Adrenal gland (tissue), 12 donors: ENCODE data around the gene PLGRKT. TPM values are rescaled to one million over a fixed set of nuclear protein-coding genes. Genes with fewer than 3 reads are reported as not detected.

Source experiments
- DNase-seq, 7 donors: peaks; one replicate each; pipeline ENCODE4 v3.0.0-alpha.2; 2019 to 2020
- H3K27ac ChIP-seq, 5 donors: fragments of 200-600 bp; sonication (generic) in 4 of 5; 1 replicate in 3 of 5; 2 replicates in 2 of 5; pipeline versions ENCODE4 v1.5.1 to v1.8.0; 2016 to 2020; ENCODE audit warnings: mild to moderate bottlenecking in 1 of 5
- H3K27me3 ChIP-seq: fragments of 200-600 bp; 2 replicates; pipeline ENCODE4 v1.8.0; 2021
- H3K36me3 ChIP-seq, 2 donors: fragments of 200-600 bp; replicated peaks in 1 of 2; 1 replicate in 1 of 2; 2 replicates in 1 of 2; pipeline versions ENCODE4 v1.5.1 to v1.8.0; 2018 to 2022
- H3K4me1 ChIP-seq, 2 donors: fragments of 200-600 bp; replicated peaks in 1 of 2; 1 replicate in 1 of 2; 2 replicates in 1 of 2; pipeline versions ENCODE4 v1.5.1 to v1.8.0; 2018 to 2021
- H3K4me3 ChIP-seq, 4 donors: fragments of 200-600 bp; sonication (generic) in 3 of 4; one replicate each; pipeline ENCODE4 v1.5.1; 2016 to 2018
- H3K9me3 ChIP-seq, 3 donors: fragments of 200-600 bp; sonication (generic) in 1 of 3; replicated peaks in 1 of 3; 1 replicate in 2 of 3; 2 replicates in 1 of 3; pipeline versions ENCODE4 v1.5.1 to v1.8.0; 2016 to 2021
- CTCF ChIP-seq, 6 experiments: fragments of 450-650 bp in 4 of 6; fragments of 200-600 bp in 2 of 6; sonication (generic) in 1 of 6; IDR thresholded peaks; 1 replicate in 5 of 6; 2 replicates in 1 of 6; pipeline versions ENCODE4 v1.5.1 to v1.8.0; 2016 to 2021; ENCODE audit warnings: antibody characterized with exemption in 6 of 6, mild to moderate bottlenecking in 2 of 6, moderate library complexity in 1 of 6
- POLR2A ChIP-seq, 2 donors: fragments of 450-650 bp; IDR thresholded peaks; one replicate each; pipeline ENCODE4 v1.6.1; 2017; ENCODE audit warnings: antibody characterized with exemption in 2 of 2, mild to moderate bottlenecking in 2 of 2, moderate library complexity in 1 of 2
- WGBS, 4 donors: extraction: QIAGEN DNeasy Blood & Tissue Kit in 2 of 4; methylation state at CpG; one replicate each; pipeline versions ENCODE4 v1.1.5 to v1.1.7; 2013 to 2017; 5-methylcytosine and 5-hydroxymethylcytosine counted together
- intact Hi-C, 2 donors: fragments of 100-400 bp; cut with DNase I; formaldehyde crosslinking; loops; one replicate each; pipeline versions ENCODE4 v1.14.1 to v1.15.0; 2022 to 2023
- polyA plus RNA-seq, 3 donors: library from polyadenylated mRNA; stranded (reverse); fragments of 200-250 nt in 2 of 3; fragments of 350-450 nt in 1 of 3; fragmentation: Illumina TruSeq in 1 of 3; extraction: RNeasy Lipid Tissue Mini Kit (QIAGEN cat#74804) in 1 of 3; gene quantifications; one replicate each; pipeline ENCODE4 v1.2.3, GENCODE V29; 2013 to 2014
- total RNA-seq, 9 donors: library from RNA; depleted of rRNA in 4 of 9; stranded (reverse); fragments of >200 nt in 4 of 9; fragments of 120-200 nt in 1 of 9; fragmentation: NEBNext Ultra II Directional in 1 of 9; extraction: Animal tissue kit (Norgen Biotek cat#: 25700) in 1 of 9; gene quantifications; one replicate each; pipeline versions ENCODE4 v1.1.0 to v1.2.4, GENCODE V29; 2013 to 2023
- donor health status: healthy with polysubstance abuse.
- donor health status: Bipolar disorder and iron deficiency.
- donor health status: DM: yes; HTN: yes; CAD: no.
- donor health status: DM: no; HTN: no; CAD: no.
- donor health status: DM: no; HTN: no; CAD: no.
- donor health status: DM: yes; HTN: yes; CAD: no.

The PLGRKT gene
- total and polyA plus RNA-seq, 12 donors: 7.2 to 32.0 (median 20.7) TPM

- whole genome bisulfite sequencing, 4 donors: 84 to 90% (median 85%) methylated on average over 3 to 4 of the region's 4 CpGs
- no peak for TF ChIP-seq POLR2A (IDR thresholded peaks at IDR 0.05)
- TF ChIP-seq CTCF (IDR thresholded peaks at IDR 0.05): no peak
- no peaks in the 10 kb centered on the region for H3K4me1 ChIP-seq
These were observed 21.6 kb upstream of the PLGRKT start for GRCh38 chr9:5459289-5459829.

GRCh38 chr9:5455181-5455580, 17.5 kb upstream of the PLGRKT start:
- Histone ChIP-seq H3K9me3 (no peaks in the 10 kb centered on the region), H3K27me3 (no peaks in the 10 kb centered on the region), H3K4me1 (peaks cover 0 to 13% of the 10 kb centered on the region in 2 donors), H3K36me3 (no peaks in the 10 kb centered on the region), H3K4me3 (no peak overlapping the region), H3K27ac (no peak overlapping the region)
- intact Hi-C loops: loop anchor here in 1 of 2 donors (10.0 kb wide), 1 partner anchor 140 kb away; no protein-coding TSS in a partner anchor
- WGBS, 4 donors: 20 to 36% (median 31%) methylated on average over 2 of the region's 2 CpGs
- TF ChIP-seq POLR2A (IDR thresholded peaks at IDR 0.05) (no peak), CTCF (IDR thresholded peaks at IDR 0.05) (no peak)
- no peak for DNase-seq

More at GRCh38 chr9:5459289-5459829, 21.6 kb upstream of the PLGRKT start:
- DNase-seq: no peak
- no peaks in the 10 kb centered on the region for H3K9me3 ChIP-seq
- intact Hi-C loops: loop anchor here in 1 of 2 donors (10.0 kb wide), 1 partner anchor 135 kb away; no protein-coding TSS in a partner anchor
- no peaks in the 10 kb centered on the region for H3K36me3 ChIP-seq
- H3K27ac ChIP-seq: no peak overlapping the region
- no peaks in the 10 kb centered on the region for H3K27me3 ChIP-seq
- H3K4me3 ChIP-seq: no peak overlapping the region

- Histone ChIP-seq H3K9me3 (no peaks in the 10 kb centered on the region), H3K4me3 (no peak overlapping the region), H3K27ac (no peak overlapping the region), H3K36me3 (no peaks in the 10 kb centered on the region), H3K27me3 (no peaks in the 10 kb centered on the region), H3K4me1 (peaks cover 0 to 25% of the 10 kb centered on the region in 2 donors)
- intact Hi-C loops: loop anchor here (5.0 to 10.0 kb wide), 2 partner anchors 139 to 141 kb away; no protein-coding TSS in a partner anchor
- no peak for DNase-seq
- TF ChIP-seq CTCF (IDR thresholded peaks at IDR 0.05): no peak
- TF ChIP-seq POLR2A (IDR thresholded peaks at IDR 0.05): no peak
- 51 to 69% (median 58%) methylated on average over 2 of the region's 2 CpGs for WGBS, 4 donors
These were observed 15.9 kb upstream of the PLGRKT start for GRCh38 chr9:5453673-5454072.

- intact Hi-C loops: loop anchor here (5.0 to 10.0 kb wide), 2 partner anchors 139 to 142 kb away; no protein-coding TSS in a partner anchor
- no peaks in the 10 kb centered on the region for H3K9me3 ChIP-seq
- 59 to 79% (median 70%) methylated on average over 2 of the region's 2 CpGs for WGBS, 4 donors
- no peaks in the 10 kb centered on the region for H3K36me3 ChIP-seq
- no peak for DNase-seq
- no peak for TF ChIP-seq CTCF (IDR thresholded peaks at IDR 0.05)
- TF ChIP-seq POLR2A (IDR thresholded peaks at IDR 0.05): no peak
- peaks cover 0 to 26% of the 10 kb centered on the region in 2 donors for H3K4me1 ChIP-seq
- no peak overlapping the region for H3K4me3 ChIP-seq
- no peak overlapping the region for H3K27ac ChIP-seq
- H3K27me3 ChIP-seq: no peaks in the 10 kb centered on the region
These were observed 15.3 kb upstream of the PLGRKT start for GRCh38 chr9:5453004-5453403.
